KOPT-K1 (cell line): ENCODE results near the gene ARHGAP44.
"Not testable (repeated sequence)": the region's sequence is repeated elsewhere in the genome, so short reads cannot be mapped to it uniquely, and the experiment has no call there.

ENCODE experiments used
- H3K27ac ChIP-seq: fragments of 200-600 bp; sonication (generic); 2 replicates; pipeline ENCODE4 v1.5.1; 2016; ENCODE audit warnings: antibody characterized with exemption, mild to moderate bottlenecking, low read depth, low read length; ENCODE audit not compliant: poor library complexity, severe bottlenecking
- H3K36me3 ChIP-seq: fragments of 200-600 bp; sonication (generic); 2 replicates; pipeline ENCODE4 v1.5.1; 2017; ENCODE audit warnings: antibody characterized with exemption, mild to moderate bottlenecking, low read length, moderate library complexity; ENCODE audit not compliant: insufficient read depth
- H3K9me3 ChIP-seq: fragments of 200-600 bp; sonication (generic); 2 replicates; pipeline ENCODE4 v1.5.1; 2017; ENCODE audit warnings: antibody characterized with exemption, low read length, mild to moderate bottlenecking; ENCODE audit not compliant: insufficient read depth, poor library complexity, severe bottlenecking

ARHGAP44 gene

DNA sequence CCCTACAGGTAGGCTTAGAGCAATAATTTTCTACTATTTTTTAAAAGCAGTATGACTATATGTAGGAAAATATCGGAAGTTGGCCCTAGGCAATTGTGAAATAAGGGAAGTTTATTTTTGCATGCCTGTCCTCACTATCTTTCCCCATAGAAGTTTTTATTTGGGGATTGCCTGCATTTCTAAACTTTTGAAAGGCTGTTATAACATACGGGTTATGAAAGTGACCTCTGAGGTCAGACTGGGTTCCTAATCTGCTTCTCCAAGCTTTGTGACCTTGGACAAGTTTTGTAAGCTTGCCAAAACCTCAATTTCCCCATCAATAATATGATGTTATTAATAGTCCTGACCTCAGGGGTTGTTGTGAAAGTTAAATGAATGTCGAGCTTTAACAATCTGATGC lies 67.1 kb downstream of the ARHGAP44 start:
- H3K36me3 ChIP-seq = no peaks in the 10 kb centered on the region
- H3K27ac ChIP-seq = no peak overlapping the region
- H3K9me3 ChIP-seq = no peaks in the 10 kb centered on the region

GRCh38 chr17:12857592-12857991 lies 68.3 kb downstream of the ARHGAP44 start:
- H3K27ac ChIP-seq = no peak overlapping the region
- no peaks in the 10 kb centered on the region for H3K9me3 ChIP-seq
- no peaks in the 10 kb centered on the region for H3K36me3 ChIP-seq

DNA sequence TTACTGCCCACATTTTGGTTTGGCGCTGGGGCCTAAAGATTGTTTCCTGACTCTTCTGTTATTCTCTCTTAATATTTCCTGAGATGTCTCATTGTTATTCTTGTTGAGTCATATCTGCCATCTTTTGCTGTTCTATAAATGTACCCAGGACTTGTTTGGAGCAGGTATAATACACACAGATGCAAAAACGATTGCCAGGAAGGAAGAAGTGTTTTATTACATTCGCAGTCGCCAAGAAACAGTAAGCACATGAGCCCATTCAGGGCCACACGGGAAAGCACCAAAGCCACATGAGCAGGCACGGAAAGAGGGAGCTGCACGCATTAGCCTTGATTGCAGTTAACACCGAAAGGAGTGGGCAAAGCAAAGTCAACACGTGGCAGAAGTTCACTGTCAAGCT lies 70.2 kb downstream of the ARHGAP44 start:
- H3K9me3 ChIP-seq = no peaks in the 10 kb centered on the region
- no peak overlapping the region for H3K27ac ChIP-seq
- no peaks in the 10 kb centered on the region for H3K36me3 ChIP-seq

DNA sequence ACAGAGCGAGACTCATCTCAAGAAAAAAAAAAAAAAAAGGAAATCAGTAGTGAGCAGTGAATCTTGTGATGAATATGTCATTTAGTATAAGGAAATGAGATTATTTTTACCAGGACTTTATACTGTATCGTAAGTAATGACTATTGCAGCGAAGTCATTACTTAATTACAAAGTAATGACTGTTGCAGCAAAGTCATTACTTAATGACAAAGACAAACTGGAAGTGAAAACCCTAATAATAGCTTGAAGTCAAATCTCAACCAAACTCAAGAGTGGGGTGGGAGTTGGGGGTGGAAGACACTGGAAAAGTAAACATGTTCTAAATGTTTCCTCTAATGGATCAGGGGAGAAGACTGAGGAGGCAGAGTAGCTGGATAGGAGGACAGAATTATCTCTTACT lies 76.5 kb downstream of the ARHGAP44 start:
- H3K27ac ChIP-seq = no peak overlapping the region
- no peaks in the 10 kb centered on the region for H3K36me3 ChIP-seq
- no peaks in the 10 kb centered on the region for H3K9me3 ChIP-seq

- Histone ChIP-seq H3K9me3 (no peaks in the 10 kb centered on the region), H3K36me3 (no peaks in the 10 kb centered on the region), H3K27ac (no peak overlapping the region)
Measured at GRCh38 chr17:12866244-12866643, 76.9 kb downstream of the ARHGAP44 start.

DNA sequence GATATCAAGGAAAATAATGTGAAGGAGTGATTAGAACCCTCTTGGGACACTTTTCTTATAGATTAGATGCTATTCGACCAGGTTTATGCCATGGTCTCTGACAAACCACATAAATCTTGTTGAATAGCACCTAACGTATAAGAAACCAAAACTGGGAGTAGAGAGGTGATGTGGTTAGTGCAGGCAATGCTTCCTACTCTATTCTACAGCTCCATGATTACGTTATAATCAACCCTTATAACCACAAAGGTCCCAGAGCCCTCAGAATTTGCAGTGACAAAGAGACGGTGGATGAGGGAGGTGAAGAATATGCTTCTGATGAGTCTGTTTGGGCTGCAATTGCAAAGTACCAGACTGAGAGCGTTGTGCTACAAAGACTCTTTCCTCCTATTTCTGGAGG lies 78.4 kb downstream of the ARHGAP44 start:
- no peaks in the 10 kb centered on the region for H3K36me3 ChIP-seq
- H3K27ac ChIP-seq = no peak overlapping the region
- no peaks in the 10 kb centered on the region for H3K9me3 ChIP-seq

- not testable (repeated sequence) for H3K27ac ChIP-seq, H3K36me3 ChIP-seq, H3K9me3 ChIP-seq
Measured at GRCh38 chr17:12873415-12874125, 84.3 kb downstream of the ARHGAP44 start.

- Histone ChIP-seq H3K36me3 (no peaks in the 10 kb centered on the region), H3K9me3 (no peaks in the 10 kb centered on the region), H3K27ac (no peak overlapping the region)
Measured at GRCh38 chr17:12877953-12878669, 88.8 kb downstream of the ARHGAP44 start.

DNA sequence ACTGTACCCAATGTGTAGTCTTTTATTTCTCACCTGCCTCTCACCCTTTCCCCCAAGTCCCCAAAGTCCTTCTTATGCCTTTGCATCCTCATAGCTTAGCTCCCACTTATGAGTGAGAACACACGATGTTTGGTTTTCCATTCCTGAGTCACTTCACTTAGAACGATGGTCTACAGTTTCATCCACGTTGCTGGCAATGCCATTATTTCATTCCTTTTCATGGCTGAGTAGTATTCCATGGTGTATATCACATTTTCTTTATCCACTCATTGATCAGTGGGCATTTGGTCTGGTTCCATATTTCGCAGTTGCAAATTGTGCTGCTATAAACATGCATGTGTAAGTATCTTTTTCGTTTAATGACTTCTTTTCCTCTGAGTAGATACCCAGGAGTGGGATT lies 89.8 kb downstream of the ARHGAP44 start:
- H3K9me3 ChIP-seq, H3K27ac ChIP-seq, H3K36me3 ChIP-seq: not testable (repeated sequence)

DNA sequence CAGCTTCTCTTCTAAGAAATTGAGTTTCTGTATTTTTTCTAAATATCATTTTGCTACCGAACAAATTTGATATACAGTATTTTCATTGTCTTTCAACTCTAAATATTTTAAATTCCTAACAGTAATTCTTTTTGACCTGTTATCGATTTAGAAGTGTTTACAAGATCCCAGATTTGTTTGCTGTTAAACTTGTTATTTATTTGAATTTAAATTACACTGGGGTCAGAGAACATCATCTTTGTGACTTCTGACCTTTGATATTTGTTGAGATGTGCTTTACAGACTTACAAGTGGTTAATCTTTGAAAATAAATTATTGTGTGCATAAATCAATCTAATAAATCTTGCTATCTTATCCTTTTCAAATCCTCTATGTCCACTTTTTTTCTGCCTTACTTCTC lies 94.2 kb downstream of the ARHGAP44 start:
- no peaks in the 10 kb centered on the region for H3K9me3 ChIP-seq
- H3K36me3 ChIP-seq = no peaks in the 10 kb centered on the region
- H3K27ac ChIP-seq = no peak overlapping the region

GRCh38 chr17:12887088-12887487 lies 97.8 kb downstream of the ARHGAP44 start:
- Histone ChIP-seq H3K36me3 (no peaks in the 10 kb centered on the region), H3K27ac (no peak overlapping the region), H3K9me3 (no peaks in the 10 kb centered on the region)

- Histone ChIP-seq H3K27ac (no peak overlapping the region), H3K36me3 (no peaks in the 10 kb centered on the region), H3K9me3 (peaks cover 7% of the 10 kb centered on the region)
Measured at GRCh38 chr17:12896180-12896785, 107.0 kb downstream of the ARHGAP44 start.

- Histone ChIP-seq H3K27ac (no peak overlapping the region), H3K36me3 (no peaks in the 10 kb centered on the region), H3K9me3 (peaks cover 7% of the 10 kb centered on the region)
Measured at GRCh38 chr17:12898110-12898509, 108.8 kb downstream of the ARHGAP44 start.

- Histone ChIP-seq H3K27ac (no peak overlapping the region), H3K36me3 (no peaks in the 10 kb centered on the region), H3K9me3 (peaks cover 4% of the 10 kb centered on the region)
Measured at GRCh38 chr17:12899604-12900003, 110.3 kb downstream of the ARHGAP44 start.

DNA sequence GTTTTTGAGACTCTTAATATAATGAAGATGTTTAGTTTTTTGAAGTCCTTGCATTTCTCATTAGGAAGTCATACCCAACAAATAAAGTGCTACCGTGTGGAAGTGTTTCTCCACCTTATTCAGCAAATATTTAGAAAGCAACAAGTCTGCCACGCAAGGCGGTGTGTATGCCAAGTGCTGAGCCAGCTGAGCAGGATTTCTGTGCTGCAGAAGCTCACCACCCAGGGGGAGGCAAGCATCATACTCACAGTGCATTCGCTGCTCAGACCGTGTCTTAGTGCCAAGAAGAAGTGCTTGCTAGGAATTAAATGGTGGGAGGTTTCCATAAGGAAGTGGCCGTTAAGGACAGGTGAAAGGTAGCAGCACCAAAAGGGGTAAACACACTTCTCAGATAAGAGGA lies 111.2 kb downstream of the ARHGAP44 start:
- Histone ChIP-seq H3K9me3 (peaks cover 4% of the 10 kb centered on the region), H3K27ac (no peak overlapping the region), H3K36me3 (no peaks in the 10 kb centered on the region)

DNA sequence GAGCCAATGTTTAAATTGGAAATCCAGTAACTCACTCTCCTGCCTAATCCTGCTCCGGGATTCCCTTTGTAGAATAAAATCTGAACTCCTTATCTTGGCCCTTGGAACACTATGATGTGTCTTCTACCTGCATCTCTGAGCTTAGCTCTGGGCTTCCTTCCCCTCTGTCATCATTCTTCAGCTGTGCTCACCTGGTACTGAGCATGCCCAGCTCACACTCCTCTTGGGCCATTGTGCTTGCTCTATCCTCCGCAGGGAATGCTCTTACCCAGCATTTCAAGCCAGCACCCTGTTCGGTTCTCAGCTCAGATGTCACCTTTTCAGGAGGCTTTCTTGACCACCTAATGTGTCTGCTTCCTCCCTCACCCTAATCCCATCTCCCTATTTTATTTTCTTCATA lies 112.7 kb downstream of the ARHGAP44 start:
- H3K36me3 ChIP-seq = no peaks in the 10 kb centered on the region
- peaks cover 4% of the 10 kb centered on the region for H3K9me3 ChIP-seq
- no peak overlapping the region for H3K27ac ChIP-seq
